NAMALWA (cell line): ENCODE data around the gene KLHL30.
A peak's percentile ranks its signal among the peaks of the same experiment; 100 is the strongest.
"Not testable (repeated sequence)": the region's sequence is repeated elsewhere in the genome, so short reads cannot be mapped to it uniquely, and the experiment has no call there.

Experiments
- DNase-seq: peaks from one replicate; pipeline ENCODE4 v3.0.0-alpha.2; 2015; ENCODE audit warnings: low spot score

Gene KLHL30

DNA sequence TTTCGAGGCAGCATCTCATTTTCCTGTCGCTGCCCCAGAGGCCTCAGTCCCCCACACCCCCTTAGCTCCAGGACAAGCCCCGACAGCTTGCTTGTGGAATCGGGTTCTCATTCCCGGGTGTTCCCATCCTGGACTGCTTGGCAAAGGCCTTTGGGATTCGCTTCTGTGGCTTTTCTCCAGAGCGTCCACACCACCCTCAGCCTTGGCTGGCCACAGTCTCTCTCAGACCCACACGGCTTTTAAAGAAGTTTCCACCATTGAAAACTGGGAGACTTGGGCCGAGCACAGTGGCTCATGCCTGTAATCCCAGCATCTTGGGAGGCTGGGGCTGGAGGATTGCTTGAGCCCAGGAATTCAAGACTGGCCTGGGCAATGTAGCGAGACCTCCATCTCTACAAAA is 35.6 kb upstream of the KLHL30 start:
- DNase-seq, result no peak

DNA sequence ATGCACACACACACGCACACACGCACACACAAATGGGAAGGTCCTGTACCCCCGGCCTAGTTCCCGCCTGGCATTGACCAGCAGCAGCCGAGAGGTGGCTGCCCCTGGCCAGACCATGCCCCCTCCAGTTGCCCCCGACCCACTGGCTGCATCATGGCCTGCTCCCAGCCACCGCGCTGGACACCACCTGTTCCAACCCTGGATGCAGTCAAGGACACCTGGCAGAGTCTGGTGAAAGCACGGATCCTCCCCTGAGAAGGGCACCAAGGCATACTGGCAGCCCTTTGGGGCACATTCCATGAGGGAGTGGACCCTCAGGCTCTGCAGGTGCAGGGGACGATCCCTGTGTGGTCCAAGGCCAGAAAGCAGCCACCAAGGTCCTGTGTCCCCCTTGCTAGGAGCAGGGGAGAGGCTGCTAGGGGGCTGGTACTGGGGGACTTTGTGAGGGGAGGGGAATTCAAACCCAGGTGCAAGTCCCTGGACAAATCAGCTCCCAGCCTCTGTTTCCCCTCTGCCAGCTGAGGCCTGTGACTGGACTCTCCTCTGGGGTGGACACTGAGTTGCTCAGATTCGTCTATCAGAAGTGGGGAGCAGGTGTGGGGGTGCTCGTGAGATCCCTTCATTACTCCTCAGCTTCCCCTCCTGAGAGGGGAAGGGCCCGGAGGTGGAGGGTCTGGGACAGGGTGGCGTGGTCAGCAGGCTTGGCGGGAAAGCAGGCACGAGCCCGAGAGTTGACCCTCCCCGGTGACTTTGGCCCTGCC is 34.8 kb upstream of the KLHL30 start:
- no peak for DNase-seq

DNA sequence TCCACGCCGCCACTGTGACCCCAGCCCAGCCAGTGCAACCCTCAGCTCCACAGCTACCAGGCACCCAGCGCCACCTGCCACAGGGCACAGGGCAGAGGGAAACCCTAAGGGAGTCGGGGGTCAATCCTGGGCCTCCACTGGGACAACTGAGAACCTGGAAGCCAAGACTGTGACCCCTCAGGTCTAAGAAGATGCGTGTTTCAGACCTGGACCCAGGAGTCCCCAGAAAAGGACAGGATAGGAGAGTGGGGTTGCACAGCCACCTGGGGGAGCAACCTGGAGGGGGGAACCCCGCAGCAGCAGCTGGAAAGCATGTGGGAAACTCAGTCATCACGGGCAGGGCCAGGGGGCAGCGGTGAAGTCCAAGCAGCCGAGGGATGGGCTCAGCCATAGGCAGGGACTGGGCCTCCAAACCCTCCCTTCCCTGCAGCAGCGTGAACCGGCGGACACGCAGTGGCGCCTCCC is 34.2 kb upstream of the KLHL30 start:
- no peak for DNase-seq

DNA sequence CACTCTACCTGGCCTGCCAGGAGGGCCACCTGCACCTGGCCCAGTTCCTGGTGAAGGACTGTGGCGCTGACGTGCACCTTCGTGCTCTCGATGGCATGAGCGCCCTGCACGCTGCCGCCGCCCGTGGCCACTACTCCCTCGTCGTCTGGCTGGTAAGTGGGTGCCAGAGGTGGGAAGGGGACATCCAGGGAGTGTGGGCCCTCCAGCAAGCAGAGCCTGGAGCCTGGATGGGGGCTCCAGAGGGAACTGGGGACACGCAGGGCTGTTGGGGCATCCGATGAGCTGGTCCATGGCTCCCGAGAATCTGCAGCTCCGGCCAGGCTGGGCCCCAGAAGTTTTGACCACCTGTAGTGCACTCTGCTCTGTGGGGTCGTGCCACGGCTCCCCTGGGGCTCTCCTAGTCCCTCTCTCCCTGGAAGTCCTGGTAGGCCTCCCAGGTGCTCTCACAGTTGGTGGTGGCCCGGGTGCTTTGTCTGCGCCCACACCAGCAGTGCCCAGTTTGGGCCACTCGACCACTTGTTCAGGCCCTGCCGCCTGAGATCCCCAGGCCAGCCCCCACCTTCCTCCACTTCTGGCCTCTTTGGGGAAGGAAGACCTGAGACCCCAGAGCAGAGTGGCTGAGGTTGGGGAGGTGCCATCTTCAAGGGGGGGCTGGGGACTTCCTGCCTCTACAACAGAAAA is 33.6 kb upstream of the KLHL30 start:
- no peak for DNase-seq

DNA sequence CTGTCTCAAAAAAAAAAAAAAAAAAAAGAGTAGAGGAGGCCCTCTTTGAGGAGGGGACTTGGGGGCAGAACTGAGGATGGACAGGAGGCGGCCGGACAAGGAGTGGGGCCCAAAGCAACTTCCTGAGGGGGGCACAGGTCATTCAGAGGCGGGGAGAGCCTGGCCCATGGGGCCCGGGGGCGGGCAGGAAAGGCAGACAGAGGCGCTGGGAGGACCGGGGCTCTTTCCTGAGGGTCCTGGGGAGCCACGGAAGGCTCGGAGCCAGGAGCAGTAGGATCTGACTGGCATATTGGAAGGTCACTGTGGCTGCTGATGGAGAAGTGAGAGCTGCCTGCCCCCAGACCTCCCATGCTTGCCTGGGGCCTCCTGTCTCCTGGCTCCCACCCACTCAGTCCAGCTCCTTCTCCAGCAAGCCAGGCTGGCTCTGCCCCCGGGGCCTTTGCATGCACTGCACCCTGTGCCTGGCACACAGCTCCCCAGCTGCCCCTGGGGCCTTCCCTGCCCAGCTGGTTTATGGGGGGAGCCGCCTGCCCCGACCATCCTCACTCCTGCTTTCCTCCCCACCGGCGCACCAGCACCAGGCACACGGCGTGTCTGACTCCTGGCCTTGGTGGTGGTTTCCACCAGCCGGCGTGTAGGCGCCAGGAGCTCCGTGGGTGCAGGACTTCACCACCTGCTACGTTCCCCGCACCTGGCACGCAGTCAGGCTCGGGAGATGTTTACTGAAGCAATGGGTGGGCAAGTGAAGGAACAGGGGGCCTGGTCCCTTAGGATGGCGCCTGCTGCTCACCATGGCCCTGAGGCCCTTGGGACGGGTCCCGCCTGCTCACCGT is 32.7 kb upstream of the KLHL30 start:
- DNase-seq, result no peak

DNA sequence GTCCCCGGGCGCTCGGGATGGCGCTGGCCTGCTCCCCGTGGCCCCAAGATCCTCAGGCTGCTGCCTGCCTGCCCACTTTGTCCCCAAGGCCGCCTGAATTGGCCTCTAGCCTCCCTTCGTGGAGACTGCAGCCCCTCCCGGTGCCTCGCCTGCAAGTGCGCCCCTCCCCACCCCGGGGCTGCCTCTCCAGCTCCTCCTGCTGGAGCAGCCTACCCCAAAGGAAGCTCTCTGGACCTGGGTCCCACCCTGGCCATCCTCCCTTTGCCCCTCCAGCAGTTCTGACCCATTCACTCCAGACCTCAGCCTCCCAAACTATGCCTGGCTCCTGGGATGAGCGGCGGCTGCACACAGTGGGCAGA is 32.1 kb upstream of the KLHL30 start:
- DNase-seq, result no peak

DNA sequence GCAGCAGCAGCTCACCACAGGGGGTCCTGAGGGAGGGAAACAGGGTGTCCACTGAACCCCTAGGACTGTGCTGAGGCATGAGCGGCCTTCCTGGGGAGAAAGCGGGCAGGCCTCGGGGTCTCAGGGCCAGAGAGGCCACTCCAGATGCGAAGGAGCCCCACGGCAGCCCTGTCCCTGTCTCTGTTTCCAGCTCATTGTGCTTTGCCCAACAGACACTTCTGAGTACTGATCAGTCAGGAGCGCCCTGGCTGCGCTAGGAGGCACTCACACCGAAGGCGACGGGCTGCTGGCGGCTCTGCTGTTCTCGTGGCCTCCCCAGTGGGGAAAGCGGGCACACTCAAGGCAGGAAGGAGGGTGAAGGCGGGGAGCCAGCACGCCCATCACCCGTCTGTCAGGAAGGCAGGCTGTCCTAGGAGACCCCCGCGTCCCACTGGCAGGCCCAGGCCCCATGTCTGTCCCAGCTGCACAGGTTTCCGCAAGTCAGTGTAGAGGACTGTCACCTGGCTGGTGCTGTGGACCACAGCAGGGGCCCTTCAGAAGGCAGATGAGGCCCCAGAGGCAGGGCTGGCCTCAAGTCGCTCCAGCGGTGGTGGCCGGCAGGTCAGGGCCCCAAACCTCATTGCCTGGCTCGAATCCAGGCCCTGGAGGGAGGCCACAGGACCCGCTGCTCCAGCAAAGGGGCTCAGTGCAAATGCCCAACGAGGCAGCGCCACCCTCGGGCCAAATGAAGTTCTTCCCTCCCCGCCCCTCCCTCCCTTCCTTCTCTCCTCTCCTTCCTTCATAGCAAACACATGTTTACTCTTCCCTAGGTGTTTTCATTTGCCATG is 31.6 kb upstream of the KLHL30 start:
- no peak for DNase-seq

DNA sequence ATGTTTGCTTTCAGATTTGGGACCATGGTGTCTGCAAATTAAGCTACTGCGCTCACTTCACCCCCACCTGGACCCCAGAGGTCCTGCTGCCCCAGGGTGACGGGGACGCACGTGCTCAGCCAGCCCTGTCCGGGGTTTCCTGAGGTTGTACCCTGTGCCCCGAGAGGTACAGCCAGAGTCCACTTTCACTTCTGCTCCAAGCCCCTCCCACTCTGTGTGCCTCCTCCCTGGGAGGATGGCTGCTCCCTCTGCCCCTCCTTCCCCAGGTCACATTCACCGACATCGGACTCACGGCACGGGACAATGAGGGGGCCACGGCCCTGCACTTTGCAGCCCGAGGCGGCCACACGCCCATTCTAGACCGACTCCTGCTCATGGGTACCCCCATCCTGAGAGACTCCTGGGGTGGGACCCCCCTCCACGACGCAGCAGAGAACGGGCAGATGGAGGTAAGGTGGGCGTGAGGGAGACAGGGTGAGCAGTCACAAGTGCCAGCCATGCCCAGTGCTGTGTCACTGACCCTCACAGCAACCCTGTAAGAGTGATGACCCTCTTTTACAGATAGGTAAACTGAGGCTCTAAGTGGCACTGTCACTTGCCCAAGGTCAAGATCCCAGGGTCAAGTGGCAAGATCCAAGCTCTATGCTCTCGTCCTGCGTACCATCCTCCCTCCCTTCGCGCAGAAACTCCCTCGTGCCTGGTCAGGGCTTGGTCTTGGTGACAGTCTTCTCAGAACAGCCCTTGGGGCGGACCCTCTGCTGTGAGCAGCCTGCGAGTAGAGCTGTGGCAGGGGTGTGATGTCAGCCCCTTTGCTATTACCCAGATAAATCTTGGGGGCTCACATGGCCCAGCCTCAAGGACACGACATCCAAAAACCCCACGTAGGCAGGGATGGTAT is 30.7 kb upstream of the KLHL30 start:
- peak; percentile 82 for DNase-seq

DNA sequence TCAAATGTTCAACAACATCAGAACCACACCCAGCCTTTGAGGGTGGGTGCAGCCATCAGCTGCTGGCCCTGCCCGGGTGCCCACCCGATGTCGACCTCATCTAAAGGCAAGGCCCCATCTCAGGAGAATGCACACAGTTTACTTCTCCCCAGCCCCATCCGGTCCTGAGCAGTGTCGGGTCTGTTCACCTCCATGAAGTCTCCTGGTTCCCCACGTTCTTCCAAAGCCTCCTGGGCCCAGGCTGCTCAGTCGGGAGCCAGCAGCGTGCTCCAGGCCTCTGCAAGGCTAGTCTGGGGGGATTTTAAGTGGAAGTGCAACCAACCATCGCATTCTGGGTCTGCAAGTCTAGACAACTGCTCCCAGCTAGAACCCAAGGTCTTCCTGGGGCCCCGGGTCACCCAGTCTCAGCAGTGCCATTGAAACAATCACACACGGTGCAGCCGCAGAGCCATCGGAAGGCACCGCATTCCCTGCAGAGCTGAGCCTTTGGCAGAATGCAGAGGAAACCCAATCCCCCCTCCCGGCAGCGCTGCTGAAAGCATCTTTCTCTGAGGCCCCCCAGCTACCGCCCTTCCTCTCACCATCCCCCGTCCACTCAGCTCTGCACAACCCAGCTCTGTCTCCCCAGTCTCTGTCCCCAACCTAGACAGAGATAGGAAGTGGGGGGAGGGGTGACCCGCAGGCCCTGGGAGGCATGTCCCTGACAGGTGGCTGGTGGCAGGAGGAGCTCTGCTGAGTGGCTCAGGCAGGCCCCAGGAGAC is 29.9 kb upstream of the KLHL30 start:
- peak; percentile 76 for DNase-seq

DNA sequence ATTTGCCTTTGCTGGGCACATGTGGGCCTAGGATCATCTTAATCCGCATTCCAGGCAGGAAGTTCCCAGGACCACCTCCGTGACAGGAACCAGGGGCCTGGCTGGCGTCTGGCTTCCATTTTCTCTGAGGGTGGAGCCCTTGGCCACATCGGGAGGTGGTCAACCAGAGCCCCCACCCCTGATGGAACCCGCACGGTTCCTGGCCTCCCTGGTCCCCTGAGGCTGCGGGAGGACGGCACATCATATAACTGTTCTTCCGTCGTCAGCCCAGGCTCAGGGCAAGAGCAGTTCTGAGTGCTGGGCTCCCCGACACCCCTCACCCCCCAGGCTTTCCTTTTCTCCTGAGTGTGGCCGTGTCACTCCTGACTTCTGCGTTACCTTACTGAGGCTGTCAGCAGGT is 24.9 kb upstream of the KLHL30 start:
- no peak for DNase-seq

DNA sequence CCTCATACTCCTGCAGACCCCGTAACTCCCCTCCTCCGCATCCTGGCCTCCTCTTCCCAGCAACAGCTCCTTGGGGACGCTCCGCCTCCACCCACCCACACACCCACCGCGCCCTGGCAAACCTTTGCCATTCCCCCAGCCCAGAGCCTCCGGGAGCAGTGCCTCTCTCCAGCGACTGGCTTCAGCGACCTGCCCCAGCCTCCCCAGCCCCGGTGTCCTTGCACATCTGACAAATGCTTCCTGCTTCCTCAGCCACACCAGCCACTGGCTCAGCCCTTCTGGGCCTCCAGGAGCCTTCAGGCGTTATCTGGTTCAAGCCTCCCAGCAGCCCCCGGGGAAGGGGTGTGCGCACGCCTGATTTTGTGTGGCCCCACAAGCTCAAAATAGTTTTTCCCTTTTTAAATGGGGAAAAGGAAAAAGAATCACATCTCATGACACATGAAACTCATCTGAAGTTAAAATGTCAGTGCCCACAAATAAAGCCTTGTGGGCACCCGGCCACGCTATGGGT is 24.1 kb upstream of the KLHL30 start:
- no peak for DNase-seq

DNA sequence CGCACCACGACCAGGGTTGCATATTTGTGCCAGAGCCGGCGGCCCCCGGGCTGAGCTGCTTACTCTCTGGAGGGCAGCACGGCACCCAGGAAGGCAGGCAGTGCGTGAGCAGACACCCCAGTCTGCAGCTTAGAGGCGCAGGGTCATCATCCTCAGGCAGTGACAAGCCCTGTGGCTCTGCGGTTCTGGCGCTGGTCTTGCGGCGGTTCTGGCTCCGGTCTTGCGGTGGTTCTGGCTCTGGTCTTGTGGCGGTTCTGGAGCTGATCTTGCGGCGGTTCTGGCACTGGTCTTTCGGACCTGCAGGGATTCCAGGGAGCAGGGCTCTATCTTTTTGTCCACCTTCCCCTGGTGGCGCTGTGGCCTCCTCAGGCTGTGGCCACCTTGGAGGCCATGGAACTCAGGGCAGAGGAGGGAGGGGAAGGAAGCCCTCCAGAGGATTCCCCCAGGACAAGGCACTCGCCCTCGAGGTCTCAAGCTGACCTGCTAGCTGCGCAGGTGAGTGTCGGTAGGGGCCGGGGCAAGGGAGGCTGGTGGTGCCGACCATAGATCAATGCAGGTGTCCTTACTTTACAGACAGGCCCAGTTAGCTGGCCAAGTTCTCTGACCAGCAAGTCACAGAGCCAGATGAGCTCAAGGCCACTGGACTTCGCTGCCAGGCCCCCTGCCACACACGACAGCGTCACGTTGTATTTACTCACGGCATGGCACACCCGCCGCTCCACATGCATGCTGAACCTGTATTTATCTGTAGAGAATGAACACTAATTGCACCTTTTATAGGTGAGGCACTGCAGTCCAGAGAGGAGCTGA is 23.4 kb upstream of the KLHL30 start:
- DNase-seq, result no peak

DNA sequence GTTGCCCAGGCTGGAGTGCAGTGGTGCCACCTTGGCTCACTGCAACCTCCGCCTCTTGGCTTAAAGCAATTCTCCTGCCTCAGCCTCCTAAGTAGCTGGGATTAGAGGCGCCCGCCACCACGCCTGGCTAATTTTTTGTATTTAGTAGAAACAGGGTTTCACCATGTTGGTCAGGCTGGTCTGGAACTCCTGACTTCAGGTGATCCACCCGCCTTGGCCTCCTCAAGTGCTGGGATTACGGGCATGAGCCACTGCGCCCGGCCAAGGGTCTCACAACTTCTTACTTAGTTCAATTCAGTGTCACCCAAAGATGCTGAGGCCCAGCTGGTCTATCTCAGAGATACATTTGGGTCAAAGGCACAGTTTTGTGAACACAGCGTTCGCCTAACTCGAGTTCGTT is 22.8 kb upstream of the KLHL30 start:
- DNase-seq, result not testable (repeated sequence)

DNA sequence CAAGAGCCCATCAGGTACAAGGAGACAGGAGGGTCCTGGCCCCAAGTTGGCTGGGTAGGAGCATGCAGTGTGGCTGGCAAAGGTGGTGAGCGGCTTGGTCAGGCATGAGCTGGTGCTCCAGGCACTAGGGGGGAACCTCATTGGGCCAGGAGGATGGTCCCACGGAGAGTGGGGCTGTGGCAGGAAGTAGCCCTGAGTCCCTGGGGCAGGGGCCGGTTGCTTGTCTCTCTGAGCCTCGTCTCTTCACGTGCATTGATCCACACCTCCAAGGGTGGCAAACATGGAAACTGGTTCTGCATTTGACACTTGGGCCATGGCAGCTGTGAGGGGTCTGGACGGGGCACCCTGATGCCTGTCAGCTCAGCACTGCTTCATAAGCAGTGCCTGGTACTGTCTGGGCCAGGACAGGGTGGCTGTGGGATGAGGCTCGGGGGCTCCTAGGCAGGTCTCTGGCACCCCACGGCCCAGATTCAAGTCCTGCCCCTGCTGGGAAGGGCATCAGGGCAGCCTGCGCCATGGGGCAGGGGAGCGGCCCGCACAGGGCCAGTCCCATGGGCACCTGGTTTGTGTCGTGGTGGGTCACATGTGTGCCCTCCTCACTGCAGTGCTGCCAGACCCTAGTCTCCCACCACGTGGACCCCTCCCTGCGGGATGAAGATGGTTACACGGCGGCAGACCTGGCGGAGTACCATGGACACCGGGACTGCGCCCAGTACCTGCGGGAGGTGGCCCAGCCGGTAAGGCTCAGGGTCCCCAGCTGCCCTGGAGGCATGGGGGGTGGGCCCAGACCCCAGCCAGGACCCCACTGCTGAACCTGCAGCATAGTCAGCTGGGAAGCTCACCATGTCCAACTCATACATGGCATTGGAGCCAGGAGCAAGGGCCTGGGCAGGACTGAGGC is 21.9 kb upstream of the KLHL30 start:
- no peak for DNase-seq

DNA sequence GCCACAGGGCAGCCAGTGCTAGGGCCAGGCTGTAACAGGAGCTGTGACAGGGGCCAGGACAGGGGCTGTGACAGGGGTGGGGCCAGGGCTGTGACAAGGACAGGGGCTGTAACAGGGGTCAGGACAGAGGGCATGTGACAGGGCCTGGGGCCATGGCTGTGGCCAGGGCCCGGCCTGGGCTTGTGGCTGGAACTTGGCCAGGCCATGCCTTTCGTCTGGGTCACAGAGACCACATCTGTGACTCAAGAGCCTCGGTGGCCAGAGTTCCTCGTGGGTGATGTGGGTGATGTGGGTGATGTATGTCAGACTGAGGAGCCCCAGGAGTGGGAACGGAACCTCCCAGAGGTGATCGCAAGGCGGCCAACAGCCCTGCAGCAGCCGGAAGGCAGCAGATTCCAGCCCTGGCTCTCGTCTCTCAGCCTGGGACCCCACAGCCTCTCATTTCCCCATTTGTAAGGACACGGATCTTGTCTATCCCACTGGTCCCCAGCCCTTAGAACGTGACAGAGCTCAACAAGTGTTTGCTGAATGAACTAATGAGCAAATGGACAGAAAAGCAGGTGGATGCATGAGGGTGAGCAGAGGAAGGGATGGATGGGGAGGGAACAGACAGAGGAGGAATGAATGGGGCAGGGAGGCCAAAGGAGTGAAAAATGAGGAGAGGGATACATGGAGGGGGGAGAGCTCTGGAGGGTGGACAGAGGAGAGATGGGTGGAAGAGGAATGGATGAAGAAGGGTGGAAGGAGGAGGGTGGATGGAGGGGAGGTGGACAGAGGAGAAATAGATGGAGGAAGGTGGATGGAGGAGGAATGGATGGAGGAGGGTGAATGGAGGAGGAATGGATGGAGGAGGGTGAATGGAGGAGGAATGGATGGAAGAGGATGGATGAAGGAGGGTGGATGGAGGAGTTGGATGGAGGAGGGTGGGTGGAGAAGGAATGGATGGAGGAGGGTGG is 21.0 kb upstream of the KLHL30 start:
- DNase-seq, result no peak

DNA sequence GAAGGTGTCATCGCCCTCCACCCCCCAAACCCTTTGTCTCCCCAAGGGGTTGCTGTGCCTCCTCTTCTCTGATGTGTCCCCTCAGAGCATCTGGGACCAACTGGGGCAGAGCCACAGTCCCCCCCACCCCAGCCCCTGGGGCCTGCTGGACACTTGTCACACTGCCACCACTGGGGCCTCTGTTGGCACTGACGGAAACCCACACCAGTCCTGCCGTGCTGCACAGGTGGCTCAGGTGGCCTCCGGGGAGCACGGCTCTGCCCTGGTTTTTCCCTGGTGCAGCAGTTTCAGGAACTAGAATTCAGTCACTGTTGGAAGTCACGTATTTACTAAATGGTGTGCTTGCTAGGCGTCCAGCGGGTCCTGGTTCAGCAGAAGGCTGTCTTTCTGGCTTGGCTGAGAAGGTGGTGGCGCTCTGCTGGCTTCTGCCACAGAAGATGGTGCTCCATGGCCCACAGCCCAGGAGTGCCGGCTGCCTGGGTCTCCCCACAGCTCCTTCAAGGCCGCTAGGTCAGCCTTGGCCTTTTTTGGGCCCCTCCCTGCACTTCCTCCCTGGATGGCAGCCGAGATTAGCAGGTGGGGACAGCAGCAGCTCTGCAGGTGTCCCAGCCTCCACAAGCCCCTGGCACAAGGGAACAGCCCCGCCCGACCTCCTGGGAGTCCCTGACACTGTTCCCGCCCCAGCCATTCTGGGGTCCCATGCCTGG is 18.6 kb upstream of the KLHL30 start:
- DNase-seq, result no peak
